HEK293 (cell line): ENCODE measurements around the gene BUB3.

Source experiments
- EGR2 ChIP-seq: fragments of 450-650 bp; formaldehyde crosslinking; IDR thresholded peaks from 2 replicates; pipeline ENCODE4 v1.5.1; 2016; ENCODE audit warnings: low read depth, missing biosample characterization, missing genetic modification characterization
- ELK4 ChIP-seq: IDR thresholded peaks from 2 replicates; pipeline ENCODE4 v1.6.1; 2011; ENCODE audit warnings: mild to moderate bottlenecking, low read depth, low read length, borderline replicate concordance
- KLF9 ChIP-seq: fragments of 450-650 bp; formaldehyde crosslinking; IDR thresholded peaks from 2 replicates; pipeline ENCODE4 v1.5.1; 2016; ENCODE audit warnings: missing biosample characterization, missing genetic modification characterization, low read depth
- YY1 ChIP-seq: fragments of 450-650 bp; formaldehyde crosslinking; IDR thresholded peaks from 2 replicates; pipeline ENCODE4 v1.5.1; 2018; ENCODE audit warnings: missing biosample characterization, missing genetic modification characterization
- ZBTB44 ChIP-seq: fragments of 450-650 bp; IDR thresholded peaks from 2 replicates; pipeline ENCODE4 v1.5.1; 2018; ENCODE audit warnings: missing biosample characterization, mild to moderate bottlenecking, missing genetic modification characterization
- ZBTB8A ChIP-seq: fragments of 450-650 bp; formaldehyde crosslinking; IDR thresholded peaks from 2 replicates; pipeline ENCODE4 v1.5.1; 2016; ENCODE audit warnings: missing biosample characterization, missing genetic modification characterization
- ZNF121 ChIP-seq: fragments of 450-650 bp; formaldehyde crosslinking; IDR thresholded peaks from 2 replicates; pipeline ENCODE4 v1.5.1; 2016; ENCODE audit warnings: missing biosample characterization, missing genetic modification characterization
- ZNF140 ChIP-seq: fragments of 450-650 bp; formaldehyde crosslinking; IDR thresholded peaks from 2 replicates; pipeline ENCODE4 v1.5.1; 2016; ENCODE audit warnings: missing biosample characterization, missing genetic modification characterization
- ZNF274 ChIP-seq, 2 experiments: fragments of 200-500 bp in 1 of 2; fragments of 450-650 bp in 1 of 2; sonication (Bioruptor generic) in 1 of 2; formaldehyde crosslinking in 1 of 2; IDR thresholded peaks; 2 replicates each; pipeline versions ENCODE4 v1.5.1 to v1.6.1; 2014 to 2016; ENCODE audit warnings: borderline replicate concordance in 1 of 2, inconsistent platforms in 1 of 2, low read length in 1 of 2, missing biosample characterization in 1 of 2, missing genetic modification characterization in 1 of 2
- ZNF335 ChIP-seq: fragments of 450-650 bp; formaldehyde crosslinking; conservative IDR thresholded peaks from 2 replicates; pipeline ENCODE4 v1.5.1; 2016; ENCODE audit warnings: missing biosample characterization, missing genetic modification characterization
- ZNF350 ChIP-seq: fragments of 450-650 bp; formaldehyde crosslinking; IDR thresholded peaks from 2 replicates; pipeline ENCODE4 v1.5.0; 2017; ENCODE audit warnings: missing biosample characterization, mild to moderate bottlenecking, missing genetic modification characterization
- ZNF37A ChIP-seq: fragments of 450-650 bp; IDR thresholded peaks from 2 replicates; pipeline ENCODE4 v1.5.1; 2018; ENCODE audit warnings: missing biosample characterization, missing genetic modification characterization
- ZNF423 ChIP-seq: fragments of 450-650 bp; formaldehyde crosslinking; IDR thresholded peaks from 2 replicates; pipeline ENCODE4 v1.5.1; 2016; ENCODE audit warnings: missing biosample characterization, missing genetic modification characterization
- ZNF48 ChIP-seq: fragments of 450-650 bp; formaldehyde crosslinking; IDR thresholded peaks from 2 replicates; pipeline ENCODE4 v1.5.1; 2016; ENCODE audit warnings: missing biosample characterization, missing genetic modification characterization
- ZNF549 ChIP-seq: fragments of 450-650 bp; IDR thresholded peaks from 2 replicates; pipeline ENCODE4 v1.5.1; 2018; ENCODE audit warnings: missing biosample characterization, missing genetic modification characterization, mild to moderate bottlenecking, inconsistent platforms, moderate library complexity
- ZNF600 ChIP-seq: fragments of 450-650 bp; formaldehyde crosslinking; IDR thresholded peaks from 2 replicates; pipeline ENCODE4 v1.5.1; 2016; ENCODE audit warnings: missing biosample characterization, missing genetic modification characterization
- ZNF623 ChIP-seq: fragments of 450-650 bp; formaldehyde crosslinking; IDR thresholded peaks from 2 replicates; pipeline ENCODE4 v1.5.1; 2016; ENCODE audit warnings: missing biosample characterization, missing genetic modification characterization
- ZNF624 ChIP-seq: fragments of 450-650 bp; formaldehyde crosslinking; IDR thresholded peaks from 2 replicates; pipeline ENCODE4 v1.5.1; 2017; ENCODE audit warnings: missing biosample characterization, missing genetic modification characterization
- ZNF704 ChIP-seq: fragments of 450-650 bp; formaldehyde crosslinking; IDR thresholded peaks from 2 replicates; pipeline ENCODE4 v1.5.1; 2016; ENCODE audit warnings: missing biosample characterization, missing genetic modification characterization
- ZNF776 ChIP-seq: fragments of 450-650 bp; formaldehyde crosslinking; IDR thresholded peaks from 2 replicates; pipeline ENCODE4 v1.5.0; 2017; ENCODE audit warnings: missing biosample characterization, missing genetic modification characterization, borderline replicate concordance
- ZNF777 ChIP-seq: fragments of 450-650 bp; formaldehyde crosslinking; IDR thresholded peaks from 2 replicates; pipeline ENCODE4 v1.5.1; 2017; ENCODE audit warnings: missing biosample characterization, missing genetic modification characterization, borderline replicate concordance
- ZNF785 ChIP-seq: fragments of 450-650 bp; formaldehyde crosslinking; IDR thresholded peaks from 2 replicates; pipeline ENCODE4 v1.5.1; 2016; ENCODE audit warnings: missing biosample characterization, missing genetic modification characterization
- ZNF792 ChIP-seq: fragments of 450-650 bp; formaldehyde crosslinking; IDR thresholded peaks from 2 replicates; pipeline ENCODE4 v1.5.1; 2016; ENCODE audit warnings: missing biosample characterization, missing genetic modification characterization
- ZSCAN16 ChIP-seq: fragments of 450-650 bp; formaldehyde crosslinking; IDR thresholded peaks from 2 replicates; pipeline ENCODE4 v1.5.1; 2016; ENCODE audit warnings: missing biosample characterization, missing genetic modification characterization
- ZSCAN4 ChIP-seq: fragments of 450-650 bp; formaldehyde crosslinking; IDR thresholded peaks from 2 replicates; pipeline ENCODE4 v1.5.1; 2017; ENCODE audit warnings: missing biosample characterization, missing genetic modification characterization
- TF ChIP-seq, protein P1 (sequence below): fragments of 450-650 bp; formaldehyde crosslinking; IDR thresholded peaks from 2 replicates; pipeline ENCODE4 v1.5.1; 2016; ENCODE audit warnings: missing biosample characterization, missing genetic modification characterization
- TF ChIP-seq, protein P2 (sequence below): fragments of 450-650 bp; formaldehyde crosslinking; IDR thresholded peaks from 2 replicates; pipeline ENCODE4 v1.5.1; 2016; ENCODE audit warnings: missing biosample characterization, missing genetic modification characterization
- TF ChIP-seq, protein P3 (sequence below): fragments of 450-650 bp; formaldehyde crosslinking; IDR thresholded peaks from 2 replicates; pipeline ENCODE4 v1.5.1; 2016; ENCODE audit warnings: missing biosample characterization, missing genetic modification characterization

Gene BUB3

GRCh38 chr10:123132576-123133477, 21.4 kb upstream of the BUB3 start (continued):
- no peak for TF ChIP-seq ZNF704 (tag by site-specific recombination)
- peak; percentile 73 for TF ChIP-seq ZNF335
- TF ChIP-seq ZNF792 (tag by site-specific recombination): no peak
- no peak for TF ChIP-seq ZNF140
- no peak for TF ChIP-seq ZNF423 (tag by site-specific recombination)
- TF ChIP-seq EGR2 (tag by site-specific recombination): no peak
- TF ChIP-seq, protein P1, sequence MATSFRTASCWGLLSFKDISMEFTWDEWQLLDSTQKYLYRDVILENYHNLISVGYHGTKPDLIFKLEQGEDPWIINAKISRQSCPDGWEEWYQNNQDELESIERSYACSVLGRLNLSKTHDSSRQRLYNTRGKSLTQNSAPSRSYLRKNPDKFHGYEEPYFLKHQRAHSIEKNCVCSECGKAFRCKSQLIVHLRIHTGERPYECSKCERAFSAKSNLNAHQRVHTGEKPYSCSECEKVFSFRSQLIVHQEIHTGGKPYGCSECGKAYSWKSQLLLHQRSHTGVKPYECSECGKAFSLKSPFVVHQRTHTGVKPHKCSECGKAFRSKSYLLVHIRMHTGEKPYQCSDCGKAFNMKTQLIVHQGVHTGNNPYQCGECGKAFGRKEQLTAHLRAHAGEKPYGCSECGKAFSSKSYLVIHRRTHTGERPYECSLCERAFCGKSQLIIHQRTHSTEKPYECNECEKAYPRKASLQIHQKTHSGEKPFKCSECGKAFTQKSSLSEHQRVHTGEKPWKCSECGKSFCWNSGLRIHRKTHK (tag by site-specific recombination): no peak
- no peak for TF ChIP-seq ELK4
- no peak for TF ChIP-seq ZNF37A
- TF ChIP-seq KLF9 (tag by site-specific recombination): no peak
- TF ChIP-seq ZNF274 (IDR thresholded peaks at IDR 0.05; ENCODE audit: low read length): no peak
- TF ChIP-seq ZNF274 (tag by site-specific recombination; IDR thresholded peaks at IDR 0.05; ENCODE audit: borderline replicate concordance): no peak
- no peak for TF ChIP-seq ZNF623 (tag by site-specific recombination)
- TF ChIP-seq ZBTB8A (tag by site-specific recombination): peak; percentile 91
- no peak for TF ChIP-seq ZNF549 (tag by site-specific recombination)
- TF ChIP-seq ZSCAN4 (tag by site-specific recombination): no peak
- no peak for TF ChIP-seq ZNF777 (tag by site-specific recombination)
- TF ChIP-seq ZNF776 (tag by site-specific recombination): no peak
- no peak for TF ChIP-seq YY1 (tag by site-specific recombination)
- TF ChIP-seq ZBTB44 (tag by site-specific recombination): no peak
- TF ChIP-seq, protein P2, sequence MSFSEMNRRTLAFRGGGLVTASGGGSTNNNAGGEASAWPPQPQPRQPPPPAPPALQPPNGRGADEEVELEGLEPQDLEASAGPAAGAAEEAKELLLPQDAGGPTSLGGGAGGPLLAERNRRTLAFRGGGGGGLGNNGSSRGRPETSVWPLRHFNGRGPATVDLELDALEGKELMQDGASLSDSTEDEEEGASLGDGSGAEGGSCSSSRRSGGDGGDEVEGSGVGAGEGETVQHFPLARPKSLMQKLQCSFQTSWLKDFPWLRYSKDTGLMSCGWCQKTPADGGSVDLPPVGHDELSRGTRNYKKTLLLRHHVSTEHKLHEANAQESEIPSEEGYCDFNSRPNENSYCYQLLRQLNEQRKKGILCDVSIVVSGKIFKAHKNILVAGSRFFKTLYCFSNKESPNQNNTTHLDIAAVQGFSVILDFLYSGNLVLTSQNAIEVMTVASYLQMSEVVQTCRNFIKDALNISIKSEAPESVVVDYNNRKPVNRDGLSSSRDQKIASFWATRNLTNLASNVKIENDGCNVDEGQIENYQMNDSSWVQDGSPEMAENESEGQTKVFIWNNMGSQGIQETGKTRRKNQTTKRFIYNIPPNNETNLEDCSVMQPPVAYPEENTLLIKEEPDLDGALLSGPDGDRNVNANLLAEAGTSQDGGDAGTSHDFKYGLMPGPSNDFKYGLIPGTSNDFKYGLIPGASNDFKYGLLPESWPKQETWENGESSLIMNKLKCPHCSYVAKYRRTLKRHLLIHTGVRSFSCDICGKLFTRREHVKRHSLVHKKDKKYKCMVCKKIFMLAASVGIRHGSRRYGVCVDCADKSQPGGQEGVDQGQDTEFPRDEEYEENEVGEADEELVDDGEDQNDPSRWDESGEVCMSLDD (tag by site-specific recombination): no peak
- peak; percentile 81 for TF ChIP-seq ZNF600 (tag by site-specific recombination)
- no peak for TF ChIP-seq ZNF48 (tag by site-specific recombination)
- TF ChIP-seq ZNF121 (tag by site-specific recombination): 0 out of 2 replicates have a peak, but pooled peaks have one; percentile 10
- no peak for TF ChIP-seq ZNF785 (tag by site-specific recombination)
- TF ChIP-seq, protein P3, sequence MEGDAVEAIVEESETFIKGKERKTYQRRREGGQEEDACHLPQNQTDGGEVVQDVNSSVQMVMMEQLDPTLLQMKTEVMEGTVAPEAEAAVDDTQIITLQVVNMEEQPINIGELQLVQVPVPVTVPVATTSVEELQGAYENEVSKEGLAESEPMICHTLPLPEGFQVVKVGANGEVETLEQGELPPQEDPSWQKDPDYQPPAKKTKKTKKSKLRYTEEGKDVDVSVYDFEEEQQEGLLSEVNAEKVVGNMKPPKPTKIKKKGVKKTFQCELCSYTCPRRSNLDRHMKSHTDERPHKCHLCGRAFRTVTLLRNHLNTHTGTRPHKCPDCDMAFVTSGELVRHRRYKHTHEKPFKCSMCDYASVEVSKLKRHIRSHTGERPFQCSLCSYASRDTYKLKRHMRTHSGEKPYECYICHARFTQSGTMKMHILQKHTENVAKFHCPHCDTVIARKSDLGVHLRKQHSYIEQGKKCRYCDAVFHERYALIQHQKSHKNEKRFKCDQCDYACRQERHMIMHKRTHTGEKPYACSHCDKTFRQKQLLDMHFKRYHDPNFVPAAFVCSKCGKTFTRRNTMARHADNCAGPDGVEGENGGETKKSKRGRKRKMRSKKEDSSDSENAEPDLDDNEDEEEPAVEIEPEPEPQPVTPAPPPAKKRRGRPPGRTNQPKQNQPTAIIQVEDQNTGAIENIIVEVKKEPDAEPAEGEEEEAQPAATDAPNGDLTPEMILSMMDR (tag by site-specific recombination): peak; percentile 85
- TF ChIP-seq ZNF624 (tag by site-specific recombination): no peak
- TF ChIP-seq ZNF350: no peak
- no peak for TF ChIP-seq ZSCAN16
